HG03025 (cell line): ENCODE results near the gene HSPB7.
"Not testable (repeated sequence)": the region's sequence is repeated elsewhere in the genome, so short reads cannot be mapped to it uniquely, and the experiment has no call there.

Experiments used
- ATAC-seq: cut with Tn5 transposase; IDR thresholded peaks from one replicate; pipeline ENCODE4 v1.9.1; 2021; ENCODE audit warnings: mild to moderate bottlenecking, moderate library complexity; ENCODE audit not compliant: unreplicated experiment, low FRiP score

The HSPB7 gene

GRCh38 chr1:15985611-15986297 is 32.1 kb downstream of the HSPB7 start:
- no peak for ATAC-seq

- no peak for ATAC-seq
Measured at GRCh38 chr1:15983275-15983674, 34.6 kb downstream of the HSPB7 start.

- ATAC-seq = no peak
Measured at GRCh38 chr1:15981679-15982078, 36.2 kb downstream of the HSPB7 start.

GRCh38 chr1:15977947-15978346 is 39.9 kb downstream of the HSPB7 start:
- ATAC-seq = not testable (repeated sequence)

DNA sequence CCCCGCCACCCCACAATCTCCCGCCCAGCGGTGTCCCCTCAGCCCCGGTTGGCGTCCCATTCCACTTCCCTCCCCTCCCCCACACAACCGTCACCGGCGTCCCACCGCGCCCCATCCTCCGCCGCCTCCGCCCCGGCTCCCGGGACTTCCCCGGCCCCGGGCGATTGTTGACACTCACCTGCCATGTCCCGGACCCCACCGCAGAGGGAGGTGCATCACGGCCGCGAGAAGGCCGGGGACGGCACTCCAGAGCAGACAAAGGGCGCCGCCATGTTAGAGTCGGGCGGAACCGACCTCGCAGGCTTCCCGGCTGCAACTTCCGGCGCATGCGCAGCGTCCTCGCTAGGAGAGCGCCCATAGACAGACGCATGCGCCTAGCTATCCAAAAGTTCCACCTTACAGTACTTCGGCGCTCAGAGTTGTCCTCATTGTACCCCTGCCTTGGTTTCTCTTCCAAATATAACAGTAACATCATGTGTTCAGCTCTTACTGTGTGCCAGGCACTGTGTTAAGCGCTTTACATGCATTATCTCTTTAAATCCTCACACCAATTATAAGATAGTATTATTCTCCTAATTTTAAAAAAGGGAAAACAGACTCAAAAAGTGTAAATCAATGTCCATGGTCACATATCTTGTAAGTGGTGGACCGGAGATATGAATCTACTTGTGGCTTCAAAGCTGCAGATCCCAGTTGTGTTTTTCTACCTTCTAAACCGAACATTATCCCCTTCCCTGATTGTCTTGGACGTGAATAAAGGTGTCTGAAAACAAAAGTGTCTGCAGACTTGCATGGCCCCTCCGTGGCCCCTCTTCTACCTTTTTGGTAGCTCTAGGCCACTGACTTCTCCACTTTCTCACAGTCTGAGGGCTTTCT is 41.8 kb downstream of the HSPB7 start, which contains the start of gene ZBTB17:
Gene ZBTB17 (minus strand): TSS at position 297 of the 876 bp plus-strand sequence. CDS start 27,606 bp downstream, outside the sequence.
- peak; percentile 71 for ATAC-seq

DNA sequence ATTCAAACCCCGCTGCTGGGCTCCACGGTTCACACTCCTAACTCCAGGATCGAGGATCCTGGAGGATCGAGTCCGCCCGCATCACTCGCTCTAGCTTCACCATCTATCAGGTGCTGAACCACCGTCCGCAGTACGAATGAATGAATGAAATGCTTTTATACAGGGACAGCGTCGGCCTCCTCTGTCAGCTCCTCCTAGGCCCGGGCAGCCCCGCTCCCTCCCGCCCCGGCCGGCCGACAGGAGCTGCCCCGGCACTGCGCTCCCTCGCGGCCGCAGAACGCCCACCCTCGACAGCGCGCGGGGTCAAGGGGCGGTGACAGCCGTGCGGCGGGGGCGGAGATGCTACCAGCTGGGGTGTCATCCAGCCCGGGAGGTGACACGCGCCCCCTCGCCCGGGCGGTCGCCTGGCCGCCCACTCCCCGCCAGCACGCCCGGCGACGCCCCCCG is 42.5 kb downstream of the HSPB7 start:
- peak; percentile 66 for ATAC-seq

DNA sequence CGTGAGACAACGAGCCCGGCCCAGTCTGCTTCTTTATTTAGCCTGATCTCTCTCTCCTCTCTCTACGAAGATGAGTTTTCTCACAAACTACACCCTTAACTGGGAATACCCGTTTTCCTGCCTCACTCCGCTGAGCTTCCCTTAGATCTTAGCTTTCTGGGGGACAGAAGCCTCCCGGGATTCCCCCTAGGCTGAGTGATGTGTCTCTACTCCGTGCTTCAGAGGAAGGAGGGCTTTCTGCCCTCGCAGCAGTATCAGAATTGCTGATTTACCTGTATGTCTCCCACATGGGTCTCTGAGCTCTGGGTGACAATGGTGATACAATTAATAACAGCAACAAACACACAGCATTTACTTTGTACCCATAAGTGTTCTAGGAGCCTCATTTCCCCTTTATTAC is 43.0 kb downstream of the HSPB7 start:
- ATAC-seq = peak; percentile 24

GRCh38 chr1:15973772-15974171 is 44.1 kb downstream of the HSPB7 start:
- no peak for ATAC-seq

GRCh38 chr1:15972409-15972808 is 45.4 kb downstream of the HSPB7 start:
- no peak for ATAC-seq

DNA sequence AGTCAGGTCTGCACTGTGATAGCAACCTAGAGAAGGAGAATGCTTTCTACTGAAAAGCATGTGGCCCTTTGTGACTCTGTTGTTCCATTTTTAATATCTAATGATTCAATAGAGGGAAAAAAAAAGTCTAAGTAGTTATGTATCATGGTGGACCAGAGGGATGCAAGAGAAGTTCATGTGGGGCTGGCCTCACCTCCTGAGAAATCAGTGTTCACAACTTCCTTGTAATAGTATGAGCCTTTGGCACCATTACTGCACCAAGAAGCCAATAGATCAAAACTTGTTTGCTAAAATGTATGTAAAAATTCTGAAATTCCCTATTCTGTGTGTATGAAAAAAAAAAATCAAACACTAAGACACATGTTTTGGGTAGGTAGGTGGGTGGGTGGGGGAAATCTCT is 46.9 kb downstream of the HSPB7 start:
- ATAC-seq = no peak

- ATAC-seq = no peak
Measured at GRCh38 chr1:15969321-15969880, 48.4 kb downstream of the HSPB7 start.

DNA sequence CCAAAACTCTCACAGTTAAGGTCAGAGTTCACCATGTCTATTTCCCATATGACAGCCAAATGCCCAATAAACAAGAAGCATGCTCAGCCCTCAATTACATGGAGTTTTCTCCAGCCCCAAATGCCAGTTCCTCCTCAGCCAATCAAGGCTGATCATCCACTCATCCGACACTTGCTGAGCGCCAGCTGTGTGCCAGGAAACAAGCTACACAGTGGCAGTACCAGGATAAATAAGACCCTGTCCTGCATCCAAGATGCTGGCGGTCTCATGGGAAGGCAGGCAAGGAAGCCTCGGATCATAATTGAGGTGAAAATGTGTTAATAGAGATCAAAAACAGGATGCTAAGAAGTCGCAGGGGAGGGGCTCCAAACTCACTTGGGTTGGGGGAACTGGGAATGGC is 49.7 kb downstream of the HSPB7 start:
- ATAC-seq = no peak

DNA sequence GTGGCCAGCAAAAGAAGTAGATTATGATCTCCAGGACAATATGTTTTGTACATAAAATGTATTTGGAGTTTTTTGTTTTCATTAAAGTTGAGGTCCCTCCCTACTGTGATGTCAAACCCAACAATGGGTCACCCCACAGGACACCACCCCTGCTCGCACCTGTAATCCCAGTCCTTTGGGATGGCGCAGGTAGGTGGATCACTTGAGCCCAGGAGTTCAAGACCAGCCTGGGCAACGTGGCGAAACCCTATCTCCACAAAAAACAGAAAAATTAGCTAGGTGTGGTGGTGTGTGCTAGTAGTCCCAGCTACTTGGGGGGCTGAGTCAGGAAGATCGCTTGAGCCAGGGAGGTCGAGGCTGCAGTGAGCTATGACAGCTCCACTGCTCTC is 50.9 kb downstream of the HSPB7 start:
- ATAC-seq = no peak

- ATAC-seq = peak; percentile 46
Measured at GRCh38 chr1:15966081-15966955, 51.5 kb downstream of the HSPB7 start.

DNA sequence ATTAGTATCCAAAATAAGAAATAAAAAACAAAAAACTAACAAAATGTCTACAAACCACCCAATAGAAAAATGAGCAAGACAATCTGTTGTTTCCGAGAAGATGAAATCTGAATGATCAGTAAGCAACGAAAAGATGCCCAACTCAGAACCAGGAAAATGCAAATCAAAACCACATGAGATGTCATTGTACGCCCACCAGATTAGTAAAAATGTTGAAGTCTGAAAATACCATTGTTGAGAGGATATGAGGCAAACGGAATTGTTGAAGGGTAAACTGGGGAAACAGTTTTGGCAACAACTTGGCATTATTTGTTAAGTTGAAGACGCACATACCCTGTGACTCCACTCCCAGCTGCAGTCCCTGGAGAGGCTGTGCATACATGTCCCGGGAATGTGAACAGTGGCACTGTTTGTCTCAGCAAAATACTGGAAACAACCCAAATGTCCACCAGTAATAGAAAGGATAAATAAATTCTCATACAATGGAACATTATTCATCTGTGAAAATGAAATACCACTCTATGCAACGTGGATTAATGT is 52.5 kb downstream of the HSPB7 start:
- ATAC-seq = no peak
